ENCODE results near the gene TTI1.
A peak's percentile ranks its signal among the peaks of the same experiment; 100 is the strongest.

TTI1 gene

GRCh38 chr20:38066969-38067716, 33.9 kb upstream of the TTI1 start:
- DNase-seq (ENCODE audit: insufficient read length) = no peak
- FAIRE-seq = no peak
- TF ChIP-seq POLR2AphosphoS5 (IDR thresholded peaks at IDR 0.05; ENCODE audit: low read depth, low read length) (no peak), TAF1 (IDR thresholded peaks at IDR 0.05; ENCODE audit: borderline replicate concordance, low read depth, low read length) (no peak), POLR2A (IDR thresholded peaks at IDR 0.05; ENCODE audit: low read depth, low read length) (no peak)

DNA sequence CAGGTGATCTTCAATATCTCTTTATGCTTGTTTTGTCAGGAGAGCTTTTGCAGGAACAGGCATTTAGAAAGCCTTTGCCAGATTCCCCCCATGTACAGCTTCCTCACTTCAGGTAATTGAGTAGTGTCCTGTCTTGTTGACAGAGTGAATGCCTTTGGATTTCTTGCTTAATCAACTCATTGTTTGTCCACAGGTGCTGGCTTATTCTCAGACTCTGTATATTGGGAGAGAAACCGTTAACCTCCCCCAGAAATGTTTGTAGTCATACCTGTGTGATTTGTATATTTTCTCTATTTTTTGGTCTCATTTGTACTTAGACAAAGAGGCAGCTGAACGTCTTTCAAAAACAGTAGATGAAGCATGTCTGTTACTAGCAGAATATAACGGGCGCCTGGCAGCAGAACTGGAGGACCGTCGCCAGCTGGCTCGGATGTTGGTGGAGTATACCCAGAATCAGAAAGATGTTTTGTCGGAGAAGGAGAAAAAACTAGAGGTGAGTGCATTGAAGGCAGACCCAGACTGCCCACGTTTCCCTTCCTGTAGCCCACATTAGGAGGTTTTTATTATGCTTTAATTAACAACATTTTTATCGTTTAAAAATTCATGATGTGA, 32.6 kb upstream of the TTI1 start:
- DNase-seq (ENCODE audit: insufficient read length) = no peak
- no peak for FAIRE-seq

DNA sequence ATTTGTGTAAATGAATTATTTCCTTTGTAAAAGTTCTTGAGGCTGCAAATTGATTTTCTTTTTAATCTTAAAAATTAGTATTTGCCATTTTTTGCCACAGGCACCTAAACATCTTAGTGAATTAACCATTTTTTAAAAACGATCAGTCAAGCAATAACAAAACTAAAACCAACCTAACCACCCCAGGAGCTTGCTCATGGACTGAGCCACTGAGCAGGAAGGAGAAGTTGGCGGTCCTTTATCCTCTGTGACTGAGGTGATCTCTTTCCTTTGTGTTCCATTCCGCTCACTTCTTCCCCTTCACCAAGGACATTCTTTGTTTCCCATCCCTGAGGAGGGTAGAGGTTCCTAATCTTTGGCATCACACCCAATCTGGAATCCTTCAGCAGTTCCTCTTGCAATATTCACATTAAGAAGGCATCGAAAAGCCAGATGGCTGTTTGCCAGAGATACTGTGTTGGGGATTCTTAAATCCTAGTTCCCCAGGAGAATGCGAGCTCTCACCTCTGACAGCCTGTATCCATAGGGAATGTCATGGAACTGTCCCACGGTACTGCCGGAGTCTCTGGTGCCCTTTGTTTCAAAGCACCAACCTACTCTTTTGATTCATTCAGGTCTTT, 30.8 kb upstream of the TTI1 start:
- FAIRE-seq = peak; percentile 21
- TF ChIP-seq POLR2AphosphoS5 (IDR thresholded peaks at IDR 0.05; ENCODE audit: low read depth, low read length) (no peak), TAF1 (IDR thresholded peaks at IDR 0.05; ENCODE audit: borderline replicate concordance, low read depth, low read length) (no peak), POLR2A (IDR thresholded peaks at IDR 0.05; ENCODE audit: low read depth, low read length) (no peak)

More for the DNA sequence above, 32.6 kb upstream of the TTI1 start:
- TF ChIP-seq POLR2A (IDR thresholded peaks at IDR 0.05; ENCODE audit: low read depth, low read length) (no peak), TAF1 (IDR thresholded peaks at IDR 0.05; ENCODE audit: borderline replicate concordance, low read depth, low read length) (no peak), POLR2AphosphoS5 (IDR thresholded peaks at IDR 0.05; ENCODE audit: low read depth, low read length) (no peak)

DNA sequence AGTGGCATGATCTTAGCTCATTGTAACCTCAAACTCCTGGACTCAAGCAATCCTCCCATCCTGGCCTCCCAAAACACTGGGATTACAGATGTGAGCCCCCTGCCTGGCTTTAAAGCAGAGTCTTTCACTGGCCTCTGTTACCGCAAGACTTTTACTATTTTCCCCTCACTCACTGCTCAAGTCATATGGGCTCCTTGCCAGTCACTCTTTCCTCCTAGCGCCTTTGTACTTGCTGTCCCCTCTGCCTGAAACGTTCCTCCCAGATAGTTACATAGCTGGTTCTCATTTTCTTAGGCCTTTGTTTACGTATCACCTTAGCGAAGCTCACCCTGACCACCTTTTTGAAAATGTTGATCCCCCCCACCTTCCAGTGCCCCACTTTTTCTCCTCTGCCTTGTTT, 29.6 kb upstream of the TTI1 start:
- DNase-seq (ENCODE audit: insufficient read length) (no peak), FAIRE-seq (no peak)
- TF ChIP-seq POLR2A (IDR thresholded peaks at IDR 0.05; ENCODE audit: low read depth, low read length) = no peak
- TF ChIP-seq POLR2AphosphoS5 (IDR thresholded peaks at IDR 0.05; ENCODE audit: low read depth, low read length) = no peak
- no peak for TF ChIP-seq TAF1 (IDR thresholded peaks at IDR 0.05; ENCODE audit: borderline replicate concordance, low read depth, low read length)

More for the DNA sequence above, 30.8 kb upstream of the TTI1 start:
- DNase-seq (ENCODE audit: insufficient read length) = peak; percentile 24

DNA sequence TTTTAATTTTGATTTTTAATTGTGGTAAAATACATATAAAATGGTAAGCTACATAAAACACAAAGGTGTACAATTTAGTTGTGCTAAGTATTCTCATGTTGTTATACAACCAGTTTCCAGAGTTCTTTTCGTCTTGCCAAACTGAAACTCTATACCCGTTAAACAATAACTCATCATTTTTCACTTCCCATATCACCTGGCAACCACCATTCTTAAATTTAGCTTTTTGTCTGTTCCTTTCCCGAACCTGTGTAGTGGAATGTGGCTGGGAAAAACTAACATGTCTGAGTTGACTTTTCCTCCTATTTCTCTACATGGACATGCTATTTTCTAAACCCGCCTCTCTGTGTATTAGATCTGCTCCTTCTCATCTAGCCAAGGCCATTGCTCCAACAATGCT, 27.9 kb upstream of the TTI1 start:
- DNase-seq (ENCODE audit: insufficient read length) (no peak), FAIRE-seq (no peak)
- no peak for TF ChIP-seq POLR2A (IDR thresholded peaks at IDR 0.05; ENCODE audit: low read depth, low read length)
- no peak for TF ChIP-seq POLR2AphosphoS5 (IDR thresholded peaks at IDR 0.05; ENCODE audit: low read depth, low read length)
- TF ChIP-seq TAF1 (IDR thresholded peaks at IDR 0.05; ENCODE audit: borderline replicate concordance, low read depth, low read length) = no peak

GRCh38 chr20:38060536-38060935, 27.3 kb upstream of the TTI1 start:
- no peak for FAIRE-seq
- TF ChIP-seq POLR2AphosphoS5 (IDR thresholded peaks at IDR 0.05; ENCODE audit: low read depth, low read length) = no peak
- TF ChIP-seq TAF1 (IDR thresholded peaks at IDR 0.05; ENCODE audit: borderline replicate concordance, low read depth, low read length) = no peak
- no peak for DNase-seq (ENCODE audit: insufficient read length)

GRCh38 chr20:38059832-38060231, 26.6 kb upstream of the TTI1 start:
- no peak for TF ChIP-seq POLR2A (IDR thresholded peaks at IDR 0.05; ENCODE audit: low read depth, low read length)
- no peak for TF ChIP-seq TAF1 (IDR thresholded peaks at IDR 0.05; ENCODE audit: borderline replicate concordance, low read depth, low read length)
- no peak for TF ChIP-seq POLR2AphosphoS5 (IDR thresholded peaks at IDR 0.05; ENCODE audit: low read depth, low read length)
- FAIRE-seq (no peak), DNase-seq (ENCODE audit: insufficient read length) (no peak)

DNA sequence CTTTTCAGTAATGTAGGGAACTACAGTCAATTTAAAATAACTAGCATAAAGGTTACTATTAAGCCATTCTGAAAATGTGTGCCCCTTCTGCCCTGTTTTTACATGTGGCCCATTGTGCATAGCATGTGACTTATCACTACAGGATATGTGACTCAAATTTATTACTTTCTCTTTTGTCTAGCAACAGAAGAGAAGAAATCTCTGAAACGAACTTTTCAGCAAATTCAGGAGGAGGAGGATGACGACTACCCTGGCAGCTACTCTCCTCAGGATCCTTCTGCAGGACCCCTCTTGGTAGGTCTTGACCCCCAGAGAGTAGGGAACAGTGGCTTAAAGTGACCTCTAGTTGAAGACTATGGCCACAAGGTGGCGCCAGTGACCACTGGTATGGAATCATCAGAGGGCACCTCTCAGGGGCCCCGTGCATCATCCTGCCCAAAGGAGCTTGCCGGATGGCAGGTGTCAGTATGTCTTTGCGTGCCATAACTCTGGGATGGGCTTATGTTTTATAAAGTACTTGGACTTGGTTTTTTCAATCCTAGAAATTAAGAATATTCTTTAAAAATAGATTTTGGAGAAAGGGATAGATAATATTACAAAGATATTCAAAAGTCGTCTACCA, 24.2 kb upstream of the TTI1 start:
- FAIRE-seq (peak; percentile 90), DNase-seq (ENCODE audit: insufficient read length) (peak; percentile 41)
- no peak for TF ChIP-seq POLR2AphosphoS5 (IDR thresholded peaks at IDR 0.05; ENCODE audit: low read depth, low read length)

- no peak for DNase-seq (ENCODE audit: insufficient read length)
- FAIRE-seq = no peak
- TF ChIP-seq POLR2AphosphoS5 (IDR thresholded peaks at IDR 0.05; ENCODE audit: low read depth, low read length) (no peak), TAF1 (IDR thresholded peaks at IDR 0.05; ENCODE audit: borderline replicate concordance, low read depth, low read length) (no peak), POLR2A (IDR thresholded peaks at IDR 0.05; ENCODE audit: low read depth, low read length) (no peak)
These were observed 22.6 kb upstream of the TTI1 start for GRCh38 chr20:38055848-38056247.

GRCh38 chr20:38055294-38055693, 22.0 kb upstream of the TTI1 start:
- TF ChIP-seq TAF1 (IDR thresholded peaks at IDR 0.05; ENCODE audit: borderline replicate concordance, low read depth, low read length) (no peak), POLR2A (IDR thresholded peaks at IDR 0.05; ENCODE audit: low read depth, low read length) (no peak), POLR2AphosphoS5 (IDR thresholded peaks at IDR 0.05; ENCODE audit: low read depth, low read length) (no peak)
- no peak for FAIRE-seq
- no peak for DNase-seq (ENCODE audit: insufficient read length)

- no peak for FAIRE-seq
- no peak for DNase-seq (ENCODE audit: insufficient read length)
- TF ChIP-seq POLR2A (IDR thresholded peaks at IDR 0.05; ENCODE audit: low read depth, low read length) (no peak), TAF1 (IDR thresholded peaks at IDR 0.05; ENCODE audit: borderline replicate concordance, low read depth, low read length) (no peak), POLR2AphosphoS5 (IDR thresholded peaks at IDR 0.05; ENCODE audit: low read depth, low read length) (no peak)
These were observed 21.4 kb upstream of the TTI1 start for GRCh38 chr20:38054647-38055046.

Data from GM12892 (cell line).